RWPE1 (cell line): Measurements from ENCODE around the gene DDX50.

Source experiments
- CTCF ChIA-PET: fragments of 350-600 bp; sonication (Branson Sonifier 250); formaldehyde crosslinking; extraction: SDS; loops from one replicate; lab custom pipeline; 2021; lab: Yijun Ruan, JAX
- POLR2A ChIA-PET: fragments of 400-600 bp; formaldehyde crosslinking; extraction: SDS; loops from one replicate; lab custom pipeline; 2020; ENCODE audit warnings: antibody characterized with exemption; ENCODE audit not compliant: low non-redundant PET; lab: Yijun Ruan, JAX
- DNase-seq: peaks from one replicate; pipeline ENCODE4 v3.0.0; 2012; ENCODE audit warnings: low spot score
- H3K27ac ChIP-seq: fragments of 450-650 bp; 2 replicates; pipeline ENCODE4 v1.5.1; 2017
- TF ChIP-seq, protein P1 (sequence below): fragments of 450-650 bp; conservative IDR thresholded peaks from 2 replicates; pipeline ENCODE4 v1.5.1; 2017; ENCODE audit warnings: low read depth, mild to moderate bottlenecking

Gene DDX50

DNA sequence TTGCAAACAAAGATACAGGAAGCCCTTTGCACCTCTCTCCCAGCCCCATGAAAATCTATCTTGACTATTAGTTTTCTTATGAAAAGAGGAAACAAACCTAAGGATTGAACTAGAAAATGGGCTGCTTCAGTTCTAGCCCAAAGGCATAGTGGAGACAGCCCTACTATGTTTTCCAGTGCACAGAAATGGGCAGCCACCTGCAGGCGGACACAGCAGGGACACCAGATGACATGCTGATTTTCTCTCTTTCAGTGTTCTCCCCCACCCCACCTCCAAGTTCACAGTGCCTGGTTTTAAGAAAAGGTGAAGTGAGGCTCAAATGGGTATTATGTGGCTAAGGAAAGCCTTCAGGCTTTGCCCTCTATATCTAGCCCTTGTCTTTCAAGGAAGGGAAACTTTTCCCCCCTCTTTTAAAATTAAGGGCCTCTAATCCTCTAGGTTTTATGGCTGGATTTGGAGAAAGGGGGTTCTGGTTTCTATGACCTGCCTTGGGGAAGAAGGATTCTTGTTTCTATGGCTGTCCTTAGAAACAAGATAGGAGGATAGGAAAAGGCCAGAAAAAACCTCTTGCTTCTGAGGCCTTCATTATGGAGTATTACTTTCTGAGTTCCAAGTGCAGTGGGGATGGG lies 23.5 kb upstream of the DDX50 start:
- no peak overlapping the region for H3K27ac ChIP-seq
- TF ChIP-seq, protein P1, sequence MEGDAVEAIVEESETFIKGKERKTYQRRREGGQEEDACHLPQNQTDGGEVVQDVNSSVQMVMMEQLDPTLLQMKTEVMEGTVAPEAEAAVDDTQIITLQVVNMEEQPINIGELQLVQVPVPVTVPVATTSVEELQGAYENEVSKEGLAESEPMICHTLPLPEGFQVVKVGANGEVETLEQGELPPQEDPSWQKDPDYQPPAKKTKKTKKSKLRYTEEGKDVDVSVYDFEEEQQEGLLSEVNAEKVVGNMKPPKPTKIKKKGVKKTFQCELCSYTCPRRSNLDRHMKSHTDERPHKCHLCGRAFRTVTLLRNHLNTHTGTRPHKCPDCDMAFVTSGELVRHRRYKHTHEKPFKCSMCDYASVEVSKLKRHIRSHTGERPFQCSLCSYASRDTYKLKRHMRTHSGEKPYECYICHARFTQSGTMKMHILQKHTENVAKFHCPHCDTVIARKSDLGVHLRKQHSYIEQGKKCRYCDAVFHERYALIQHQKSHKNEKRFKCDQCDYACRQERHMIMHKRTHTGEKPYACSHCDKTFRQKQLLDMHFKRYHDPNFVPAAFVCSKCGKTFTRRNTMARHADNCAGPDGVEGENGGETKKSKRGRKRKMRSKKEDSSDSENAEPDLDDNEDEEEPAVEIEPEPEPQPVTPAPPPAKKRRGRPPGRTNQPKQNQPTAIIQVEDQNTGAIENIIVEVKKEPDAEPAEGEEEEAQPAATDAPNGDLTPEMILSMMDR = no peak
- CTCF ChIA-PET = no interaction called here
- POLR2A ChIA-PET = no interaction called here
- no peak for DNase-seq

DNA sequence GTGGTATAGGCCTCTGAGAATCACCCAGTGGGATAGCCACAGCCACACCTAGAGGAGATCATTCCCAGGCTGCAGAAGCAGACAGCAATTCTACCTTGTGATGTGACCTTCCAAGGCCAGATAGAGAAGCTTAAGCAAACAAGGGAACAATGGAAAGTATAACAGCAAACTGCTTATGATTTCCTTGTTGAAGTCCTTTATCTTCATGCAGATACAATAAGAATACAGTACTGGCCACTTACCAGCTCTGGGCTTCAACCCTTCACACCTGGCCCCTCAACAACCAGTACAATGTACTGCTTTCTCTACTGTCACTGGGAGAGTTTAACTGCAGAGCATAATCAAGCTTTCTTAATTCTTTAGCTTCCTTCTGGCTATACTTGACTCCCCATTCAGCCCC lies 22.6 kb upstream of the DDX50 start:
- no peak for DNase-seq
- TF ChIP-seq, protein P1 = no peak
- no peak overlapping the region for H3K27ac ChIP-seq
- ChIA-PET POLR2A (interaction anchor here (0.6 kb wide), 1 partner anchor 49 kb away, joined by 7 read pairs; no protein-coding TSS in a partner anchor), CTCF (interaction anchor here (0.9 kb wide), 1 partner anchor 11 kb away, joined by 3 read pairs; no protein-coding TSS in a partner anchor)

DNA sequence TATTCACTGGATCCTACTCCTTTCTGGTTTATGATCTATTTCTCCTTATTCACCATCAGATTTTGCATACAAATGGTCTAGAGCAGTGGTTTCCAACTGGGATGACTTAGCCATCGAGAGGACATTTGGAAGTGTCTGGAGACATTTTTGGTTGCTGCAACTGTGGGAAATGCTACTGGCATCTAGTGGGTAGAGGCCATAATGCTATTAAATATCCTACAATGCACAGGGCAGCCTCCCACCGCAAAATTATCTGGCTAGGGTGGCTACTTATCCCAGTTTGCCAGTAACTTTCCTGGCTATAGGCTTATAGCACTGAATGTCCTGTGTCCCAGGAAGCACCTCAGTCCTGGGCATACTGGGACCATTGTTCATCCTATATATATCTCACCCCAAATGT lies 21.5 kb upstream of the DDX50 start:
- no peak for DNase-seq
- ChIA-PET CTCF (no interaction called here), POLR2A (no interaction called here)
- TF ChIP-seq, protein P1 = no peak
- H3K27ac ChIP-seq = no peak overlapping the region

DNA sequence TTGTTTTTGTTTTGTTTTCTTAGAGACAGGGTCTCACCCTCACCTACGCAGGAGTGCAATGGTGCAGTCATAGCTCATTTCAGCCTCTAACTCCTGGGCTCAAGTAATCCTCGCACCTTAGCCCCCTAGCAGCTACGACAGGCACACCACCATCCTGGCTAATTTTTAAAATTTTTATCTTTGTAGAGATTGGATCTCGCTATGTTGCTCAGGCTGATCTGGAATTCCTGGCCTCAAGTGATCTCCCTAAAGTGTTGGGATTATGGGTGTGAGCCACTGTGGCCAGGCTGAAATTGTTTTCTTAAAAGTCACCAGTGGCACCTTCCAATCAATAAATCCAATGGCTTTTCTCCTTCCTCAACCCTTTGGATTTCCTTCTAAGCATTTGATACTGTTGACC lies 20.9 kb upstream of the DDX50 start:
- H3K27ac ChIP-seq = no peak overlapping the region
- POLR2A ChIA-PET = no interaction called here
- DNase-seq = no peak
- CTCF ChIA-PET = interaction anchor here (0.6 kb wide), 1 partner anchor 189 kb away, joined by 4 read pairs; no protein-coding TSS in a partner anchor
- TF ChIP-seq, protein P1 = no peak

DNA sequence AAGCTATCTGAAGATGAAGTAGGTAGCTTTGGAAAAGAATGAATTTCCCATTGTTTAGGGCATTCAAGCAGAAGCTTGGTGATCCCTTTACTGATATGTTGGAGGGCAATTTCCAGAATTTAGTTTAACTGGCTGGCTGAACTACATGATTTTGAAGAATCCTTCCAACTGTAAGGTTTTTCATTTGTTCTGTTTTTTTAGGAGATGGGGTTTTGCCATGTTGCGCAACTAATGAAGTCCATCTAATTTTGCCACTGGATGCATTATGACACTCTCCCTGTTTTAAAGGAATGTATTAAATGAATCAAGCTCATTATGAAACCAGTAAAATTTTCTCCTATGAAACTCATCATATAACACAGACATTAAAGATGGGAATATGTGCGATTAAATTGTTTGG lies 6.1 kb upstream of the DDX50 start:
- H3K27ac ChIP-seq = no peak overlapping the region
- TF ChIP-seq, protein P1 = no peak
- DNase-seq = no peak
- ChIA-PET POLR2A (no interaction called here), CTCF (interaction anchor here (0.5 kb wide), 1 partner anchor 1010 kb away, joined by 3 read pairs; no protein-coding TSS in a partner anchor)

DNA sequence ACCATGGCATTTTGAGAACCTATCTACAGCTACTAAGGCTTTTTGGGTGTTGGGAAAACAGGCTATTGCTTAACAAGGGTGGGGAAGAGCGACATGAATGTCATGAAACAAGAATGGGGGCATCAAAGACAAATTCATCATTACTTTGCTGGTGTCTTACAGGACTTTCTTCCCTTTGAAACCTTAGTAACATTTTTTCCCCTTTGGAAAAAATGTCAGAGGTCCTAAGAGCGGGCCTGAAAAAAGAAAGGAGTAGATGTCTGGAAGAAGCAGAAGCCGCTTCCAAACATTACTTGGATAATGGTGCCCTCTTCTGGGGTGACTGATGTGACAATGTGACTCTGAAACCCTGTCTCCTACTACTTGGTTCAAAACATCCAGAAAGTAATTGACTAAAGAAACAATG lies 3.8 kb upstream of the DDX50 start:
- DNase-seq = peak; percentile 58
- TF ChIP-seq, protein P1 = peak; percentile 62
- ChIA-PET CTCF (interaction anchor here (0.5 to 1.0 kb wide), 12 partner anchors 36 to 1064 kb away, joined by 3 to 7 read pairs (median 4); no protein-coding TSS in a partner anchor), POLR2A (no interaction called here)
- H3K27ac ChIP-seq = no peak overlapping the region
